K562 (cell line): ENCODE results near the gene WDR91. TPM values are rescaled to one million over a fixed set of nuclear protein-coding genes. Genes with fewer than 3 reads are reported as not detected.

Source experiments
- ATAC-seq: fragments of 200-7000 bp; cut with Tn5 transposase; 3 replicates; pipeline ENCODE4 v1.9.1; 2020; ENCODE audit warnings: moderate library complexity
- BruUV-seq: library from RNA; stranded (reverse); fragments of 400-500 nt; replicated peaks from 2 replicates; lab custom pipeline; 2021; lab: Mats Ljungman, UMichigan
- CTCF ChIA-PET: fragments of 300-600 bp; formaldehyde crosslinking; extraction: SDS; loops from one replicate; lab custom pipeline; 2021; ENCODE audit warnings: low intra/inter-chr PET ratio; lab: Yijun Ruan, JAX
- POLR2A ChIA-PET: fragments of 300-600, 350-650 bp; sonication (Branson Sonifier 250); formaldehyde crosslinking; extraction: SDS; loops from one replicate; lab custom pipeline; 2021; ENCODE audit warnings: antibody characterized with exemption, inconsistent platforms; lab: Yijun Ruan, JAX
- DNase-seq, 4 experiments: peaks; one replicate each; pipeline versions ENCODE4 v3.0.0 to v3.0.0-alpha.2; 2011 to 2018; ENCODE audit warnings: low spot score in 3 of 4, mixed read lengths in 3 of 4; ENCODE audit errors: extremely low read depth in 1 of 4
- FAIRE-seq: peaks from 2 replicates; lab custom pipeline; 2011; peaks lifted over from hg19 to GRCh38; lab: Jason Lieb, UNC
- H2AFZ ChIP-seq: 2 replicates; pipeline ENCODE4 v1.6.0; 2011; ENCODE audit warnings: low read depth, low read length, control low read depth, inconsistent platforms
- H3K27ac ChIP-seq: fragments of 200-600 bp; 3 replicates; pipeline ENCODE4 v1.8.0; 2011; ENCODE audit warnings: low read depth, mild to moderate bottlenecking, control low read depth, inconsistent platforms, low read length, moderate library complexity, mixed read lengths; ENCODE audit errors: extremely low read depth
- H3K27me3 ChIP-seq, 2 experiments: fragments of 300-600 bp in 1 of 2; 2 replicates in 1 of 2; 3 replicates in 1 of 2; pipeline versions ENCODE4 v1.6.0 to v1.8.0; 2011; ENCODE audit warnings: inconsistent platforms in 2 of 2, low read length in 2 of 2, mild to moderate bottlenecking in 1 of 2, mixed read lengths in 1 of 2, moderate library complexity in 1 of 2; ENCODE audit not compliant: control insufficient read depth in 2 of 2, insufficient read depth in 2 of 2
- H3K36me3 ChIP-seq: fragments of 300-600 bp; 3 replicates; pipeline ENCODE4 v1.8.0; 2011; ENCODE audit warnings: mild to moderate bottlenecking, low read length, inconsistent platforms; ENCODE audit not compliant: control insufficient read depth, insufficient read depth
- H3K4me1 ChIP-seq, 2 experiments: fragments of 200-600 bp in 1 of 2; replicated peaks in 1 of 2; 2 replicates in 1 of 2; 3 replicates in 1 of 2; pipeline versions ENCODE4 v1.5.1 to v1.8.0; 2011; ENCODE audit warnings: inconsistent platforms in 2 of 2, low read length in 2 of 2, mild to moderate bottlenecking in 1 of 2, mixed read lengths in 1 of 2, moderate library complexity in 1 of 2; ENCODE audit not compliant: control insufficient read depth in 2 of 2, insufficient read depth in 2 of 2
- H3K4me2 ChIP-seq: 2 replicates; pipeline ENCODE4 v1.6.1; 2011; ENCODE audit warnings: low read length, control low read depth, inconsistent platforms, mixed read lengths; ENCODE audit not compliant: insufficient read depth
- H3K4me3 ChIP-seq: fragments of 200-600 bp; sonication (generic), shearing (Covaris generic); 2 replicates; pipeline ENCODE4 v1.5.1; 2016; ENCODE audit warnings: control low read depth, inconsistent platforms
- H3K79me2 ChIP-seq: fragments of 200-600 bp; 3 replicates; pipeline ENCODE4 v1.8.0; 2011; ENCODE audit warnings: low read length, inconsistent platforms; ENCODE audit not compliant: control insufficient read depth, insufficient read depth
- H3K9ac ChIP-seq, 2 experiments: 2 replicates each; pipeline versions ENCODE4 v1.6.0 to v1.6.1; 2011; ENCODE audit warnings: low read depth in 2 of 2, low read length in 2 of 2, control low read depth in 1 of 2, inconsistent platforms in 1 of 2, mild to moderate bottlenecking in 1 of 2, mixed read lengths in 1 of 2; ENCODE audit not compliant: insufficient read depth in 1 of 2
- H3K9me1 ChIP-seq: one replicate; pipeline ENCODE4 v1.6.0; 2011; ENCODE audit warnings: inconsistent platforms, mild to moderate bottlenecking, low read length, moderate library complexity; ENCODE audit not compliant: control insufficient read depth, insufficient read depth
- H3K9me3 ChIP-seq: replicated peaks from 2 replicates; pipeline ENCODE4 v1.5.1; 2011; ENCODE audit warnings: low read depth, low read length, inconsistent platforms; ENCODE audit not compliant: control insufficient read depth, insufficient read depth
- H4K20me1 ChIP-seq: replicated peaks from 2 replicates; pipeline ENCODE4 v1.6.1; 2011; ENCODE audit warnings: low read length, inconsistent platforms, mixed read lengths; ENCODE audit not compliant: control insufficient read depth, insufficient read depth
- PRMT5 ChIP-seq: sonication (generic); formaldehyde crosslinking; IDR thresholded peaks from 2 replicates; pipeline ENCODE4 v1.5.0; 2020; ENCODE audit warnings: missing genetic modification reagents
- TEAD1 ChIP-seq, 2 experiments: fragments of 450-650 bp in 1 of 2; sonication (generic) in 1 of 2; formaldehyde crosslinking; IDR thresholded peaks; 2 replicates each; pipeline versions ENCODE4 v1.4.0 to v1.8.0; 2020 to 2022; ENCODE audit warnings: mild to moderate bottlenecking in 2 of 2, missing genetic modification reagents in 1 of 2
- ZNF133 ChIP-seq: fragments of 250-450 bp; sonication (Bioruptor Pico); IDR thresholded peaks from 2 replicates; pipeline ENCODE4 v1.4.0; 2020; ENCODE audit warnings: mild to moderate bottlenecking
- WGBS: fragments of 100-300 bp; shearing (Covaris generic); methylation state at CpG from one replicate; pipeline ENCODE4 v1.1.6; 2016; ENCODE audit warnings: low coverage, mixed read lengths; ENCODE audit not compliant: insufficient coverage; ENCODE audit errors: missing lambda C conversion rate; 5-methylcytosine and 5-hydroxymethylcytosine counted together
- in situ Hi-C: fragments of 300-500 bp; cut with MboI; formaldehyde crosslinking; loops from 4 replicates; pipeline ENCODE4 v1.15.0; 2018; ENCODE audit warnings: inconsistent platforms, mixed read lengths
- intact Hi-C: fragments of 100-400 bp; cut with micrococcal nuclease; formaldehyde crosslinking; loops from 2 replicates; pipeline ENCODE4 v1.14.2; 2022
- polyA plus RNA-seq, 8 experiments: library from polyadenylated mRNA; depleted of rRNA in 4 of 8; stranded (reverse) in 5 of 8; unstranded in 3 of 8; fragments of >200 nt; fragmentation: Nextera tagmentation in 2 of 8; fragmentation: Illumina TruSeq in 1 of 8; extraction: Ambion mirVana in 2 of 8; extraction: Trizol in 1 of 8; gene quantifications; 2 replicates each; pipeline versions ENCODE4 v1.2.1 to v1.2.3, GENCODE V29; 2011 to 2014; ENCODE audit warnings: inconsistent platforms in 1 of 8, missing spikeins in 1 of 8
- total RNA-seq, 7 experiments: library from RNA; depleted of rRNA in 6 of 7; stranded (reverse); fragments of >200 nt in 6 of 7; fragmentation: Illumina TruSeq in 2 of 7; extraction: Trizol in 2 of 7; gene quantifications; 2 replicates each; pipeline versions ENCODE4 v1.2.1 to v1.2.3, GENCODE V29; 2011 to 2021; ENCODE audit warnings: low replicate concordance in 1 of 7
- TF ChIP-seq, protein P1 (sequence below): fragments of 450-650 bp; formaldehyde crosslinking; IDR thresholded peaks from 2 replicates; pipeline ENCODE4 v1.4.0; 2020; ENCODE audit warnings: mild to moderate bottlenecking, moderate library complexity

The WDR91 gene
- total and polyA plus RNA-seq, 9 of the 15 experiments (the other 6 are each of a cell fraction or from before 2014, with no cell fraction given) = 1.9 to 18.2 (median 9.8) TPM

DNA sequence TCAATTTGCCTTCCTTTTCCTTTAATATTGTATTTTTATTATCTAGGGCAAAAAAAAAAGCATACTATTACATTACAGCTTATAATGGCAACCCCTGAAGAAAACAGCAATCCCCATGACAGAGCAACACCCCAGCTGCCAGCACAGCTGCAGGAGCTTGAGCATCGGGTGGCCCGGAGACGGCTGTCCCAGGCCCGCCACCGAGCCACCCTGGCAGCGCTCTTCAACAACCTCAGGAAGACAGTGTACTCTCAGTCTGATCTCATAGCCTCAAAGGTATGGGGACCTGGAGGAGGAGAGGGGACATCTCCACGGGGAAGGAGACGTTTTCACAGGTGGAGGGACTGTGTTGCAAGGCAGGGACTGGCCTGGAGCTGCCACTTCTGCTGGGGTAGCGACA is 29.1 kb upstream of the WDR91 start (continued):
- TF ChIP-seq, protein P1, sequence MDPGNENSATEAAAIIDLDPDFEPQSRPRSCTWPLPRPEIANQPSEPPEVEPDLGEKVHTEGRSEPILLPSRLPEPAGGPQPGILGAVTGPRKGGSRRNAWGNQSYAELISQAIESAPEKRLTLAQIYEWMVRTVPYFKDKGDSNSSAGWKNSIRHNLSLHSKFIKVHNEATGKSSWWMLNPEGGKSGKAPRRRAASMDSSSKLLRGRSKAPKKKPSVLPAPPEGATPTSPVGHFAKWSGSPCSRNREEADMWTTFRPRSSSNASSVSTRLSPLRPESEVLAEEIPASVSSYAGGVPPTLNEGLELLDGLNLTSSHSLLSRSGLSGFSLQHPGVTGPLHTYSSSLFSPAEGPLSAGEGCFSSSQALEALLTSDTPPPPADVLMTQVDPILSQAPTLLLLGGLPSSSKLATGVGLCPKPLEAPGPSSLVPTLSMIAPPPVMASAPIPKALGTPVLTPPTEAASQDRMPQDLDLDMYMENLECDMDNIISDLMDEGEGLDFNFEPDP (CRISPR knock-in tag) = no peak
- no peak for TF ChIP-seq ZNF133 (CRISPR knock-in tag)

DNA sequence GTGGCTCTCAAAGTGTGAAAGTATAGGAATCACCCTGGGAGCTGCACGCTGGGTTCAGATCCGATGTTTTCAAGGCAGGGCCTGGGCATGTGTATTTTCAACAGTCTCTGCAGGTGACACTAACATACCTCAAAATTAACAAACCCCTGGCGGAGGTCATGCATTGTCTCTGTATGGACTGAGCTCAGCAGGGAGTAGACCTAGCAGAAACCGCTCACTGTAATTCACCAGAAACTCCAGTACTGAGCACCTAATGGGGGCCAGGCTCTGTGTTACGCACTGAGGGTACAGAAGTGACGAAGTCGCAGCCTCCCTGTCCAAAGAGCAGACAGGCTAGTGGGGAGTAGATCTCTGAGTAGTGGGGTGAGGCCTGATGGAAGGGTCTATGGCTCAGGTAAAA is 27.9 kb upstream of the WDR91 start:
- no TSS peak for BruUV-seq
- H3K4me3 ChIP-seq = no peak overlapping the region
- no peak overlapping the region for H2AFZ ChIP-seq
- no peaks in the 10 kb centered on the region for H3K36me3 ChIP-seq
- peaks cover 0 to 5% of the 10 kb centered on the region in 2 experiments; a peak in 2 of 5 replicates for H3K4me1 ChIP-seq
- intact Hi-C loops = no loop called here
- H3K9me3 ChIP-seq = no peaks in the 10 kb centered on the region
- WGBS = 15% methylated on average over 7 of the region's 7 CpGs
- no peaks in the 10 kb centered on the region for H3K79me2 ChIP-seq
- no peaks in the 10 kb centered on the region for H3K9me1 ChIP-seq
- POLR2A ChIA-PET = interaction anchor here (0.6 kb wide), 2 partner anchors 11 to 841 kb away, joined by 3 to 4 read pairs; no protein-coding TSS in a partner anchor
- peaks cover 3 to 19% of the 10 kb centered on the region in 2 experiments; a peak in 2 of 5 replicates for H3K27me3 ChIP-seq
- FAIRE-seq (no peak), DNase-seq (no peak), ATAC-seq (no peak)
- CTCF ChIA-PET = no interaction called here
- H4K20me1 ChIP-seq = no peaks in the 10 kb centered on the region
- no peak overlapping the region for H3K27ac ChIP-seq
- in situ Hi-C loops = no loop called here
- TF ChIP-seq TEAD1 (CRISPR knock-in tag; IDR thresholded peaks at IDR 0.05) (no peak), PRMT5 (CRISPR knock-in tag) (0 out of 2 replicates have a peak, but pooled peaks have one; percentile 27)
- no peak overlapping the region for H3K9ac ChIP-seq
- H3K4me2 ChIP-seq = no peak overlapping the region
